Brain microvascular endothelial cell (primary cell): Measurements from ENCODE around the gene HOXA10.

Source experiments
- DNase-seq: peaks from one replicate; pipeline ENCODE4 v3.0.0-alpha.2; 2020
- H3K27ac ChIP-seq: fragments of 250-450 bp; sonication (Bioruptor Pico); 2 replicates; pipeline ENCODE4 v1.5.1; 2020; ENCODE audit warnings: mild to moderate bottlenecking, moderate library complexity
- H3K27me3 ChIP-seq: fragments of 250-450 bp; sonication (Bioruptor Pico); replicated peaks from 2 replicates; pipeline ENCODE4 v1.5.1; 2020; ENCODE audit warnings: mild to moderate bottlenecking
- H3K36me3 ChIP-seq: fragments of 250-450 bp; sonication (Bioruptor Pico); replicated peaks from 2 replicates; pipeline ENCODE4 v1.5.1; 2020; ENCODE audit warnings: mild to moderate bottlenecking
- H3K4me3 ChIP-seq: 2 replicates; pipeline ENCODE4 v1.5.1; 2011; ENCODE audit warnings: low read depth, mild to moderate bottlenecking, control low read depth, low read length, moderate library complexity
- CTCF ChIP-seq: IDR thresholded peaks from 2 replicates; pipeline ENCODE4 v1.5.1; 2011; ENCODE audit warnings: low read depth, mild to moderate bottlenecking, moderate library complexity, low read length, control low read depth, inconsistent platforms; ENCODE audit errors: missing control alignments
- in situ Hi-C: cut with HindIII; loops from 2 replicates; pipeline ENCODE4 v1.10.0; 2017; ENCODE audit warnings: low sequenced_read_pairs, low pct_ligation_motif_present

HOXA10 gene

GRCh38 chr7:27130540-27131389 lies 43.4 kb downstream of the HOXA10 start, which contains the start of gene HOXA4:
HOXA4 (minus strand) TSS chr7:27130757; CDS start chr7:27130733, 24 bp downstream.
- H3K36me3 ChIP-seq, result no peaks in the 10 kb centered on the region
- TF ChIP-seq CTCF, result no peak
- peak within 1 kb of the TSS; percentile 42 for H3K4me3 ChIP-seq
- peaks cover 92% of the 10 kb centered on the region for H3K27me3 ChIP-seq
- no peak for DNase-seq
- H3K27ac ChIP-seq, result no peak within 1 kb of the TSS
- in situ Hi-C loops, result no loop called here

GRCh38 chr7:27129729-27130539 lies 44.2 kb downstream of the HOXA10 start:
- Histone ChIP-seq H3K4me3 (peak overlapping the region; percentile 30), H3K36me3 (no peaks in the 10 kb centered on the region), H3K27ac (no peak overlapping the region), H3K27me3 (peaks cover 92% of the 10 kb centered on the region)
- DNase-seq, result no peak
- in situ Hi-C loops, result loop anchor here (10.0 kb wide), 1 partner anchor 275 kb away; no protein-coding TSS in a partner anchor
- TF ChIP-seq CTCF, result no peak

GRCh38 chr7:27128776-27129728 lies 45.1 kb downstream of the HOXA10 start:
- Histone ChIP-seq H3K36me3 (no peaks in the 10 kb centered on the region), H3K4me3 (peak overlapping the region; percentile 15), H3K27ac (no peak overlapping the region), H3K27me3 (peaks cover 92% of the 10 kb centered on the region)
- no peak for TF ChIP-seq CTCF
- DNase-seq, result no peak
- in situ Hi-C loops, result loop anchor here (10.0 kb wide), 1 partner anchor 274 kb away; no protein-coding TSS in a partner anchor

- Histone ChIP-seq H3K4me3 (no peak overlapping the region), H3K27ac (no peak overlapping the region), H3K36me3 (no peaks in the 10 kb centered on the region), H3K27me3 (peaks cover 92% of the 10 kb centered on the region)
- in situ Hi-C loops, result loop anchor here (10.0 kb wide), 1 partner anchor 273 kb away; no protein-coding TSS in a partner anchor
- TF ChIP-seq CTCF, result no peak
- DNase-seq, result no peak
Observed at GRCh38 chr7:27128034-27128433, 46.1 kb downstream of the HOXA10 start.
